Activated CD8-positive, alpha-beta memory T cell treated with anti-CD3 and anti-CD28 coated beads for 48 hours (primary cell): ENCODE measurements around the gene GMDS.
"Not testable (repeated sequence)": the region's sequence is repeated elsewhere in the genome, so short reads cannot be mapped to it uniquely, and the experiment has no call there.

Experiments used
- DNase-seq, 3 experiments: peaks; one replicate each; pipeline ENCODE4 v3.0.0-alpha.2; 2020; ENCODE audit warnings: low read depth in 2 of 3, low spot score in 2 of 3

Gene GMDS

GRCh38 chr6:1701668-1702353, 543.6 kb downstream of the GMDS start:
- no peak for DNase-seq

GRCh38 chr6:1700278-1700967, 545.0 kb downstream of the GMDS start:
- DNase-seq, result no peak

DNA sequence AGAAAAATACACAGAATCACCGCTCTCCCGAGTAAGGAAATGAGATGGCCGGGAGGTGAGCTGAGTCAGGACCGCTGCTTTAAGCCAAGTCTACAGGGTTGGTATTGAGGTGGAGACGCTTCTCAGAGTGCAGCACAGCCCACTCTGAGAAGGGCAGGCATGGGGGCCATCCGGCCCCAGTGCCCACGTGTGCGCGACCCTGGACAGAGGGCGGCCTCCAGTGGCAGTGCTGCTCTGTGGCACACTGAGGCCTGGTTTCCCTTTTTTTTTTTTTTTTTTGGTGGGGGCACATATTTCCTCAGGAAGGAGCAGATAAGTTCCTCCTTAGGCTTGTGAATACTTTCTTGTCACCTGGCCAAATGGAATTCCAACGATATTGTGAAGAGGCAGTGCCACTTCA, 546.9 kb downstream of the GMDS start:
- no peak for DNase-seq

GRCh38 chr6:1697688-1698351, 547.6 kb downstream of the GMDS start:
- no peak for DNase-seq

DNA sequence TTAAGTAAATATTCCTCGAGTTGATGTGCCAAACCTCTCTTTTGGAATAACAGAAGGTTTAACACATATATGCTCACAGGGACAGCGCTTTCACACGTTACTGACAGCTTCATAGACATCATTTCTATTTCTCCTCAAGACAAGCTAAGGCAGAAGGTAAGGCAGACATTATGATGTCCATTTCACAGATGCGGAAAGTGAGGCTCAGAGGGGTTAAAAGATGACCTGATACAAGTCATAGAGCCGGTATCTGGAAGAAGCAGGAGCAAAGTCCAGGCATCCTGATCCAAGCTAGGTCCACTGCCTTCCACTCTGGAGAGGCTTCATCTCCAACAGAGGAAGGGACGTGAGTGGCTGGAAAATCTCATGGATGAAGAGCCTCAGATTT, 548.9 kb downstream of the GMDS start:
- no peak for DNase-seq

- DNase-seq, result no peak
Observed at GRCh38 chr6:1695546-1696462, 549.6 kb downstream of the GMDS start.

DNA sequence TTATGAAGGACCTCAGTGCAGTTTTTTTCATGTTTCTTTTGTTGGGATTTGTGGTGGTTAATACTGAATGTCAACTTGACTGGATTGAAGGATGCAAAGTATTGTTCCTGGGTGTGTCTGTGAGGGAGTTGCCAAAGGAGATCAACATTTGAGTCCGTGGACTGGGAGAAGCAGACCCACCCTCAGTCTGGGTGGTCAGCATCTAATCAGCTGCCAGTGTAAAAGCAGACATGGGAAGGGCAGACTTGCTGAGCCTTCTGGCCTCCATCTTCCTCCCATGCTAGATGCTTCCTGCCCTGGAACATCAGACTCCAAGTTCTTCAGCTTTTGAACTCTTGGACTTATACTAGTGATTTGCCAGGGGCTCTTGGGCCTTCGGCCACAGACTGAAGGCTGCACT, 553.6 kb downstream of the GMDS start:
- DNase-seq, result not testable (repeated sequence)

DNA sequence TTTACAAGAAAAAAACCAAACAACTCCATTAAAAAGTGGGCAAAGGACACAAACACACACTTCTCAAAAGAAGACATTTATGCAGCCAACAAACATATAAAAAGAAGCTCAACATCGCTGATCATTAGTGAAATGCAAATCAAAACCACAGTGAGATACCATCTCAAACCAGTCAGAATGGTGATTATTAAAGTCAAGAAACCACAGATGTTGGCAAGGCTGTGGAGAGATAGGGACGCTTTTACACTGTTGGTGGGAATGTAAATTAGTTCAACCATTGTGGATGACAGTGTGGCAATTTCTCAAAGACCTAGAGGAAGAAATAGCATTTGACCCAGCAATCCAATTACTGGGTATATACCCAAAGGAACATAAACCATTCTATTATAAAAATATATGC, 554.7 kb downstream of the GMDS start:
- not testable (repeated sequence) for DNase-seq

DNA sequence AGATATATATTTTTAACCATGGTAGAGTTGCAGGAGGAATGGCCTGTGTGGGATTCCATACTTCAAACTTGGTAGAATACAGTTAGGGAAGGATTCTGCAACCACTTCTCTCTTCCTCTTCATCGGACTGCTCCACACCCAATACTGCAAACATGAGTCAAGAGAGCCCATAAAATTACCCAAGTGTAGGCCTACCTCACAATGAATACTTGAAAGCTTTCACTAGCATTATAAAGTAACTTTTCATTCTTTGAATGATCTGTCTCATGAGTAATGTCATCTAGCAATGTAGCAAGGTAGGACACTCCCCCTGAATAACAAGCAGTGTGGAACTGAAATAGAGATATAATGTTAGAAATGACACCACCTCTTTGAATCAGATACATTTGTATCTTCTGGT, 556.3 kb downstream of the GMDS start:
- DNase-seq, result no peak

- DNase-seq, result no peak
Observed at GRCh38 chr6:1688396-1688795, 557.0 kb downstream of the GMDS start.

DNA sequence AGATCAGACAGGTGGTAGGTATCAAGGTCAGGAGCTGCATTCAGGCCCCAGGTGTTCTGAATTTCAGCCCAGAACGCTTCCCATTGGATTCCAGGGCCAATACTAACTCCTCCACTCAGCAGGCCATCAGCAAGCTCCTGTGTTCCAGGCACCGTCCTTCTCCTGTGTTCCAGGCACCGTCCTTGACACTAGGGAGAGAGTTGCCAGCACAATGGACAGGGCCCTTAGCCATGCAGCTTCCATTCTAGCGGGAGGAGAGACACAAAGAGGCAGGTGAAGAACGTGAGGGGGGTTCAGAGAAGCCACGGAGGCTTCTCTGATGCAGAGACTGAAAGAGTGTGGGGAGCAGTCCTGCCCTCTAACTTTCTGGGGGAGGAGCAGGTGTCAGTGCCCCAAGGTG, 558.0 kb downstream of the GMDS start:
- no peak for DNase-seq

GRCh38 chr6:1686117-1687098, 559.0 kb downstream of the GMDS start:
- DNase-seq, result no peak

GRCh38 chr6:1679688-1680068, 565.7 kb downstream of the GMDS start:
- DNase-seq, result no peak

DNA sequence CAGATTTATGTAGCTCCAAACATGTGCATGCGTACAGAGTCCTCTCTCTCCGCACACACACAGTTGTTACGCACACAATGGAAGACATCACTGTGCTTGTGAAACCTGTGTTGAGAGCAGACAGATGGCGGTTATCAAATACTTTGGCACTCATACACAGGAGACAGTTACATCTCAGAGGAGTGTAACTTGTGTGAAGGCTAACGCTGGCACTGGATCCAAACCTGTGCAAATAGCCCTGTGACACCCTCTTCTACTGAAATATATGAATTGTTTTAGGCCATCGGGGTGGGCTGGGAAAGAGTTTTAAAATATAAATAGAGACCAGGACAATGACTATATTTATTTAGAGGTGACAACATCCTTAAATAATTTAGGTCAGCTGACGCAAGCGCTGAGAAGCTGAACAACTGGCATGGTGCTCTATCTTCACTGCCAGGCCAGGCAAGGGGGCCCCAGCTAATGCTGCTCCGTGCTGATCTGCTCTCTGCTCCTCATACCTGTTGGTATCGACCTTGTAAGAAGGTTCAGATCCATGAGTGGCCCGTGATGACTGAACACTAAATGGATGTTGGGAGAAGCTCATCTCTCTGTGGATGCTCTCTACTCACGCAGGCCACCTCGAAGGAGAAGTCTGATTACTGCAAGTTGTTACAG, 566.2 kb downstream of the GMDS start:
- DNase-seq, result no peak

- DNase-seq, result no peak
Observed at GRCh38 chr6:1678201-1678600, 567.2 kb downstream of the GMDS start.

DNA sequence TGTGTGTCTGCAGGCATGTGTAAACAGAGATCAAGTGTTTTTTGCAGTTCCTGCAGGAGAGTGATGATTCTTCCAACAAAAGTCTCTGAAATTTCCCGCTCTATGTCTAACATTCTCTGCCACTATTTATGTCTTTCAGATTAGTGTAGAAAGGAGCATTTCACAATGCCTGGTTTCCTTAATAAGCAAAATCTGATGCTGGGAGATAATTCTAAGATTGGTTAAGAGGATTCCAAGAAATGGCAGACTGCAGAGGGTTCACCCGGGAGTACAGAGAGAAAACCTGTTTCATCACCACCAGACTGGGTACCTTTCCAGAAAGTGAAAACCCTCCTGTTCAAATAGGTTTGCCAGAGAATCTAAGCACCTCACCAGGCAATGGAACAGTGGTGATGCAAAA, 573.0 kb downstream of the GMDS start:
- DNase-seq, result no peak

GRCh38 chr6:1670711-1671462, 574.5 kb downstream of the GMDS start:
- DNase-seq, result no peak

DNA sequence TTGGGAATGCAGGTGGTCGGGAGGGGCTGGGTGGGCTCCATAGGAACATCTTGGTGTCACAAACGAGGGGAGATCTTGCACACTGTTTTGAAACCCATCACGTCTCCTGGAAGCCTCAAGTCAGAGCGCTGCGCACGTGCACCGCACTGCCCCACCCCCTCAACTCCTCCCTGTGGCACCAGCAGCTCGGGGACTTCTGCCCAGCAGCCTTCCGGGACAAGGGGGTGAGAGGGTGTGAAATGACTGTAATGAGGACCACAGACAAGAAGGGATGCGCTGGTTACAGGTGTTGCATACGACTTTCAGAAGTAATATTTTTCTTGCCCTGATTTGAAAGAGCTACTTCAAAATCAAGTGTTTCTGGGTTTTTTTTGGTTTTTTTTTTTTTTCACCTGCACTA, 575.4 kb downstream of the GMDS start:
- DNase-seq, result no peak

DNA sequence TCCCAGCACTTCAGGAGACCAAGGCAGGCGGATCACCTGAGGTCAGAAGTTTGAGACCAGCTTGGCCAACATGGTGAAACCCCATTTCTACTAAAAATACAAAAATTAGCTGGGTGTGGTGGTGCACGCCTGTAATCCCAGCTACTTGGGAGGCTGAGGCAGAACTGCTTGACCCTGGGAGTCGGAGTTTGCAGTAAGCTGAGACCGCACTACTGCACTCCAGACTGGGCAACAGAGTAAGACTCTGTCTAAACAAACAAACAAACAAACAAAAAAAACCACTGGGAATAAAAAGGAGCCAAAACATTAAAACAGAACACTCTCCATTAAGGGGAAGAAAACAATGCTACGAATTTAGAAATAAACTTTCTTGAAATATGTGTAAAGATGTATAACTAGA, 576.9 kb downstream of the GMDS start:
- DNase-seq, result not testable (repeated sequence)
